ENCODE results near the gene IL36B. TPM values are rescaled to one million over a fixed set of nuclear protein-coding genes. Genes with fewer than 3 reads are reported as not detected.

IL36B gene
- total RNA-seq, 2 donors from 2014 or later: not detected

GRCh38 chr2:113005030-113005509 lies 47.6 kb downstream of the IL36B start, which contains the start of gene IL36A:
Gene IL36A (plus strand): TSS chr2:113005459. CDS start chr2:113005872, 413 bp downstream.
- DNase-seq (ENCODE audit: low spot score): no peak
- Histone ChIP-seq H3K9me3 (peaks cover 0 to 8% of the 10 kb centered on the region in 2 donors), H3K27ac (no peak within 1 kb of the TSS), H3K4me1 (no peaks in the 10 kb centered on the region), H3K4me3 (no peak within 1 kb of the TSS), H3K27me3 (no peaks in the 10 kb centered on the region), H3K36me3 (no peaks in the 10 kb centered on the region)
- no peak for TF ChIP-seq CTCF (IDR thresholded peaks at IDR 0.05)

- Histone ChIP-seq H3K27ac (no peak overlapping the region), H3K36me3 (no peaks in the 10 kb centered on the region), H3K9me3 (peaks cover 0 to 8% of the 10 kb centered on the region in 2 donors), H3K4me1 (no peaks in the 10 kb centered on the region), H3K27me3 (no peaks in the 10 kb centered on the region), H3K4me3 (no peak overlapping the region)
- DNase-seq (ENCODE audit: low spot score): no peak
- no peak for TF ChIP-seq CTCF (IDR thresholded peaks at IDR 0.05)
Measured at GRCh38 chr2:113002677-113003076, 50.0 kb downstream of the IL36B start.

- H3K36me3 ChIP-seq: no peaks in the 10 kb centered on the region
- no peaks in the 10 kb centered on the region for H3K27me3 ChIP-seq
- no peak for TF ChIP-seq CTCF (IDR thresholded peaks at IDR 0.05)
- H3K4me3 ChIP-seq: no peak overlapping the region
- H3K4me1 ChIP-seq: no peaks in the 10 kb centered on the region
- DNase-seq (ENCODE audit: low spot score): no peak
- H3K27ac ChIP-seq: no peak overlapping the region
- H3K9me3 ChIP-seq: peaks cover 0 to 8% of the 10 kb centered on the region in 2 donors
Measured at GRCh38 chr2:113000436-113000835, 52.2 kb downstream of the IL36B start.

- Histone ChIP-seq H3K27me3 (no peaks in the 10 kb centered on the region), H3K27ac (no peak overlapping the region), H3K4me3 (no peak overlapping the region), H3K4me1 (no peaks in the 10 kb centered on the region), H3K9me3 (peaks cover 0 to 23% of the 10 kb centered on the region in 2 donors), H3K36me3 (no peaks in the 10 kb centered on the region)
- DNase-seq (ENCODE audit: low spot score): no peak
- no peak for TF ChIP-seq CTCF (IDR thresholded peaks at IDR 0.05)
Measured at GRCh38 chr2:112997151-112997550, 55.5 kb downstream of the IL36B start.

GRCh38 chr2:112996635-112997034 lies 56.0 kb downstream of the IL36B start:
- H3K27me3 ChIP-seq: no peaks in the 10 kb centered on the region
- H3K9me3 ChIP-seq: peaks cover 0 to 28% of the 10 kb centered on the region in 2 donors
- H3K4me3 ChIP-seq: no peak overlapping the region
- DNase-seq (ENCODE audit: low spot score): no peak
- TF ChIP-seq CTCF (IDR thresholded peaks at IDR 0.05): no peak
- H3K27ac ChIP-seq: no peak overlapping the region
- no peaks in the 10 kb centered on the region for H3K4me1 ChIP-seq
- no peaks in the 10 kb centered on the region for H3K36me3 ChIP-seq

- no peak overlapping the region for H3K27ac ChIP-seq
- H3K9me3 ChIP-seq: peaks cover 0 to 32% of the 10 kb centered on the region in 2 donors
- H3K27me3 ChIP-seq: no peaks in the 10 kb centered on the region
- no peaks in the 10 kb centered on the region for H3K4me1 ChIP-seq
- no peaks in the 10 kb centered on the region for H3K36me3 ChIP-seq
- H3K4me3 ChIP-seq: no peak overlapping the region
- DNase-seq (ENCODE audit: low spot score): no peak
- no peak for TF ChIP-seq CTCF (IDR thresholded peaks at IDR 0.05)
Measured at GRCh38 chr2:112995346-112995920, 57.2 kb downstream of the IL36B start.

All from right atrium auricular region (tissue), 2 donors.